HCT116 (cell line): ENCODE data around the gene SCD5. TPM values are rescaled to one million over a fixed set of nuclear protein-coding genes. Genes with fewer than 3 reads are reported as not detected.

Experiments used
- ATAC-seq: fragments of 200-7000 bp; cut with Tn5 transposase; 2 replicates; pipeline ENCODE4 v1.9.1; 2020; ENCODE audit warnings: mild to moderate bottlenecking, moderate library complexity
- BruUV-seq: library from RNA; stranded (reverse); fragments of 400-500 nt; replicated peaks from 2 replicates; lab custom pipeline; 2021; lab: Mats Ljungman, UMichigan
- CTCF ChIA-PET: fragments of 300-600 bp; sonication (Branson Sonifier 250); formaldehyde crosslinking; loops from one replicate; lab custom pipeline; 2021; ENCODE audit warnings: antibody characterized with exemption; lab: Charles Lee
- POLR2A ChIA-PET: fragments of 300-600, 350-600 bp; sonication (Branson Sonifier 250); formaldehyde crosslinking; loops from one replicate; lab custom pipeline; 2021; ENCODE audit warnings: antibody characterized with exemption; lab: Charles Lee
- RAD21 ChIA-PET, 2 experiments: fragments of 300-600 bp; sonication (Branson Sonifier 250); formaldehyde crosslinking; loops; one replicate each; lab custom pipeline; 2023; ENCODE audit warnings: low total read pairs in 2 of 2; ENCODE audit not compliant: uncharacterized antibody in 2 of 2, unreplicated experiment in 2 of 2, low non-redundant PET in 1 of 2; lab: Charles Lee
- DNase-seq: peaks from one replicate; pipeline ENCODE4 v3.0.0-alpha.2; 2010; ENCODE audit warnings: low read depth, low spot score
- H2AFZ ChIP-seq: fragments of 200-600 bp; shearing (Covaris generic), sonication (generic); 2 replicates; pipeline ENCODE4 v1.6.1; 2017; ENCODE audit warnings: low read depth, mixed run types, mixed read lengths, antibody characterized with exemption, low read length; ENCODE audit not compliant: poor library complexity, severe bottlenecking
- H3K27ac ChIP-seq: 2 replicates; pipeline ENCODE4 v1.5.1; 2012; ENCODE audit warnings: low read depth, low read length
- H3K27me3 ChIP-seq: fragments of 200-600 bp; sonication (generic); 2 replicates; pipeline ENCODE4 v1.6.1; 2016; ENCODE audit warnings: mixed run types, low read length, mixed read lengths; ENCODE audit not compliant: insufficient read depth
- H3K36me3 ChIP-seq, 2 experiments: fragments of 200-500 bp in 1 of 2; fragments of 200-600 bp in 1 of 2; sonication (Bioruptor generic) in 1 of 2; sonication (generic) in 1 of 2; 2 replicates each; pipeline versions ENCODE4 v1.5.1 to v1.6.1; 2014 to 2016; ENCODE audit warnings: low read length in 2 of 2, inconsistent platforms in 1 of 2, mixed read lengths in 1 of 2, mixed run types in 1 of 2; ENCODE audit not compliant: insufficient read depth in 2 of 2, control insufficient read depth in 1 of 2
- H3K4me1 ChIP-seq, 2 experiments: fragments of 200-600 bp in 1 of 2; sonication (generic) in 1 of 2; 2 replicates each; pipeline versions ENCODE4 v1.5.1 to v1.6.1; 2012 to 2017; ENCODE audit warnings: low read length in 2 of 2, inconsistent platforms in 1 of 2, mild to moderate bottlenecking in 1 of 2, mixed read lengths in 1 of 2, mixed run types in 1 of 2, moderate library complexity in 1 of 2; ENCODE audit not compliant: insufficient read depth in 2 of 2, control insufficient read depth in 1 of 2
- H3K4me2 ChIP-seq: fragments of 200-600 bp; sonication (generic); 2 replicates; pipeline ENCODE4 v1.6.1; 2017; ENCODE audit warnings: mixed run types, low read length, mixed read lengths
- H3K4me3 ChIP-seq, 2 experiments: fragments of 200-600 bp in 1 of 2; sonication (generic) in 1 of 2; replicated peaks in 1 of 2; 2 replicates each; pipeline ENCODE4 v1.5.1; 2011 to 2016; ENCODE audit warnings: low read length in 2 of 2, control low read depth in 1 of 2, low read depth in 1 of 2, mild to moderate bottlenecking in 1 of 2, mixed read lengths in 1 of 2, mixed run types in 1 of 2
- H3K79me2 ChIP-seq: fragments of 200-600 bp; sonication (generic); 2 replicates; pipeline ENCODE4 v1.6.1; 2017; ENCODE audit warnings: mild to moderate bottlenecking, mixed run types, low read length, moderate library complexity, mixed read lengths; ENCODE audit not compliant: insufficient read depth
- H3K9ac ChIP-seq: fragments of 200-600 bp; sonication (generic); 2 replicates; pipeline ENCODE4 v1.6.1; 2016; ENCODE audit warnings: low read length, mixed read lengths
- H3K9me2 ChIP-seq: fragments of 200-600 bp; sonication (generic), shearing (Covaris generic); 2 replicates; pipeline ENCODE4 v1.6.1; 2017; ENCODE audit warnings: mixed run types, mild to moderate bottlenecking, moderate library complexity; ENCODE audit not compliant: insufficient read depth
- H3K9me3 ChIP-seq, 2 experiments: fragments of 200-500 bp in 1 of 2; fragments of 200-600 bp in 1 of 2; sonication (Bioruptor generic) in 1 of 2; sonication (generic) in 1 of 2; 2 replicates each; pipeline ENCODE4 v1.6.1; 2014 to 2017; ENCODE audit warnings: low read length in 2 of 2, mixed read lengths in 2 of 2, inconsistent platforms in 1 of 2, low read depth in 1 of 2, mild to moderate bottlenecking in 1 of 2, mixed run types in 1 of 2, moderate library complexity in 1 of 2; ENCODE audit not compliant: control insufficient read depth in 1 of 2, insufficient read depth in 1 of 2
- H4K20me1 ChIP-seq: fragments of 200-600 bp; sonication (generic), shearing (Covaris generic); 2 replicates; pipeline ENCODE4 v1.6.1; 2017; ENCODE audit warnings: mixed run types, mild to moderate bottlenecking, moderate library complexity; ENCODE audit not compliant: insufficient read depth
- CBX3 ChIP-seq: IDR thresholded peaks from 2 replicates; pipeline ENCODE4 v1.6.1; 2012; ENCODE audit warnings: low read depth
- EGR1 ChIP-seq: IDR thresholded peaks from 2 replicates; pipeline ENCODE4 v1.6.1; 2012; ENCODE audit warnings: low read depth
- EZH2 ChIP-seq: fragments of 200-600 bp; sonication (generic); IDR thresholded peaks from 2 replicates; pipeline ENCODE4 v1.6.1; 2017; ENCODE audit warnings: antibody characterized with exemption, mixed run types
- FOSL1 ChIP-seq: IDR thresholded peaks from 2 replicates; pipeline ENCODE4 v1.6.1; 2012; ENCODE audit warnings: low read depth
- JUND ChIP-seq: IDR thresholded peaks from 2 replicates; pipeline ENCODE4 v1.6.1; 2012
- POLR2A ChIP-seq: IDR thresholded peaks from 2 replicates; pipeline ENCODE4 v1.7.0; 2011; ENCODE audit warnings: borderline replicate concordance; ENCODE audit not compliant: insufficient read depth, insufficient read length; ENCODE audit errors: extremely low read depth
- POLR2AphosphoS5 ChIP-seq: IDR thresholded peaks from 2 replicates; pipeline ENCODE4 v1.6.1; 2011; ENCODE audit warnings: mild to moderate bottlenecking, low read depth, low read length, moderate library complexity
- RAD21 ChIP-seq: IDR thresholded peaks from 2 replicates; pipeline ENCODE4 v1.6.1; 2012; ENCODE audit warnings: low read depth, mild to moderate bottlenecking
- SIN3A ChIP-seq: IDR thresholded peaks from 2 replicates; pipeline ENCODE4 v1.6.1; 2012; ENCODE audit warnings: low read depth
- SRF ChIP-seq: IDR thresholded peaks from 2 replicates; pipeline ENCODE4 v1.6.1; 2012; ENCODE audit warnings: low read depth
- TCF7L2 ChIP-seq: IDR thresholded peaks from 2 replicates; pipeline ENCODE4 v1.7.0; 2011; ENCODE audit warnings: borderline replicate concordance, inconsistent platforms; ENCODE audit not compliant: insufficient read depth, insufficient read length; ENCODE audit errors: extremely low read depth
- ZFX ChIP-seq: fragments of 450-650 bp; IDR thresholded peaks from 2 replicates; pipeline ENCODE4 v1.6.1; 2017
- ZNF274 ChIP-seq: fragments of 200-500 bp; sonication (Bioruptor generic); IDR thresholded peaks from 2 replicates; pipeline ENCODE4 v1.6.1; 2014; ENCODE audit warnings: mild to moderate bottlenecking, low read depth, low read length, inconsistent platforms
- intact Hi-C: fragments of 100-400 bp; cut with micrococcal nuclease; formaldehyde crosslinking; loops from 2 replicates; pipeline ENCODE4 v1.10.0; 2022
- total RNA-seq: library from RNA; stranded (reverse); gene quantifications from one replicate; pipeline ENCODE4 v1.2.1, GENCODE V29; 2021; ENCODE audit not compliant: unreplicated experiment
- TF ChIP-seq, protein P1 (sequence below): IDR thresholded peaks from 2 replicates; pipeline ENCODE4 v1.6.1; 2012; ENCODE audit warnings: low read depth
- TF ChIP-seq, protein P2 (sequence below): IDR thresholded peaks from 2 replicates; pipeline ENCODE4 v1.6.1; 2012
- TF ChIP-seq, protein P3 (sequence below): IDR thresholded peaks from 2 replicates; pipeline ENCODE4 v1.6.1; 2011; ENCODE audit warnings: mild to moderate bottlenecking, low read length, moderate library complexity; ENCODE audit not compliant: insufficient replicate concordance; ENCODE audit errors: extremely low read depth

SCD5 gene
- total RNA-seq, 1 experiment from 2014 or later: 21.7 TPM

DNA sequence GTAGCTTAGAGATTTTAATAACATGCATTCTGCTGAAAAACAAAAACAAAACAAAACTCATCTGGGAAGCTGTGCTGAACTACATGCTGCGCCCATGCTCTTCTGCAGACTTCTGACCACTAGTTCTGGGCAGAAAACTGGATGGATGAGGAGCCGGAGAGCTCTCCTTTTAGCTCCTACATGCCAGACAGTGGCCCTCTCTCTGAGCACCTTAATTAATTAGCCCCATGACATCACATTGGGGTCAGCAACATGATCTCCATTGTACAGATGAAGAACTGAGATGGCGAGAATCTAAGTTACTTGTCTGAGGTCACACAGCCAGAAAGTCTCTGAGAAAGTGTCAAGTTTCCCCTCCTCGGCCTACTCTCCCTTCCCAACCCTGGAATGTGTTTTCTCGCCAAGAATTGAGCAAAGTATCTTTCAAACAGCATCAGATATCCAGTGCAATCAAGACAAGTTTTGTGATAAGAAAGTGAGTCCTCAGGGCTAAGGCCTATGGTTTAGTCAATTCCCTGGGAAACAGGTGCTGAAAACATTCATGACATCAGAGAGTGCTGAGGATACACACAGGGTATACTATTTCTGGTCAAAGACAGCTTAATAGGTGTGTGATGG lies 21.6 kb downstream of the SCD5 start:
- peaks cover 9% of the 10 kb centered on the region; the same call in 1 of the 2 replicates for H3K79me2 ChIP-seq
- ChIA-PET POLR2A (no interaction called here), RAD21 (no interaction called here)
- no peak overlapping the region for H3K4me2 ChIP-seq
- ATAC-seq: no peak
- DNase-seq: no peak
- H3K9me2 ChIP-seq: no peaks in the 10 kb centered on the region
- no peak overlapping the region for H3K27ac ChIP-seq
- H3K4me1 ChIP-seq: peaks cover 33 to 41% of the 10 kb centered on the region in 2 experiments
- TF ChIP-seq JUND: no peak
- no peak for TF ChIP-seq SRF
- TF ChIP-seq, protein P1, sequence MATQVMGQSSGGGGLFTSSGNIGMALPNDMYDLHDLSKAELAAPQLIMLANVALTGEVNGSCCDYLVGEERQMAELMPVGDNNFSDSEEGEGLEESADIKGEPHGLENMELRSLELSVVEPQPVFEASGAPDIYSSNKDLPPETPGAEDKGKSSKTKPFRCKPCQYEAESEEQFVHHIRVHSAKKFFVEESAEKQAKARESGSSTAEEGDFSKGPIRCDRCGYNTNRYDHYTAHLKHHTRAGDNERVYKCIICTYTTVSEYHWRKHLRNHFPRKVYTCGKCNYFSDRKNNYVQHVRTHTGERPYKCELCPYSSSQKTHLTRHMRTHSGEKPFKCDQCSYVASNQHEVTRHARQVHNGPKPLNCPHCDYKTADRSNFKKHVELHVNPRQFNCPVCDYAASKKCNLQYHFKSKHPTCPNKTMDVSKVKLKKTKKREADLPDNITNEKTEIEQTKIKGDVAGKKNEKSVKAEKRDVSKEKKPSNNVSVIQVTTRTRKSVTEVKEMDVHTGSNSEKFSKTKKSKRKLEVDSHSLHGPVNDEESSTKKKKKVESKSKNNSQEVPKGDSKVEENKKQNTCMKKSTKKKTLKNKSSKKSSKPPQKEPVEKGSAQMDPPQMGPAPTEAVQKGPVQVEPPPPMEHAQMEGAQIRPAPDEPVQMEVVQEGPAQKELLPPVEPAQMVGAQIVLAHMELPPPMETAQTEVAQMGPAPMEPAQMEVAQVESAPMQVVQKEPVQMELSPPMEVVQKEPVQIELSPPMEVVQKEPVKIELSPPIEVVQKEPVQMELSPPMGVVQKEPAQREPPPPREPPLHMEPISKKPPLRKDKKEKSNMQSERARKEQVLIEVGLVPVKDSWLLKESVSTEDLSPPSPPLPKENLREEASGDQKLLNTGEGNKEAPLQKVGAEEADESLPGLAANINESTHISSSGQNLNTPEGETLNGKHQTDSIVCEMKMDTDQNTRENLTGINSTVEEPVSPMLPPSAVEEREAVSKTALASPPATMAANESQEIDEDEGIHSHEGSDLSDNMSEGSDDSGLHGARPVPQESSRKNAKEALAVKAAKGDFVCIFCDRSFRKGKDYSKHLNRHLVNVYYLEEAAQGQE: no peak
- no peak for TF ChIP-seq ZNF274
- TF ChIP-seq EZH2: no peak
- no peak for TF ChIP-seq CBX3
- TF ChIP-seq, protein P2, sequence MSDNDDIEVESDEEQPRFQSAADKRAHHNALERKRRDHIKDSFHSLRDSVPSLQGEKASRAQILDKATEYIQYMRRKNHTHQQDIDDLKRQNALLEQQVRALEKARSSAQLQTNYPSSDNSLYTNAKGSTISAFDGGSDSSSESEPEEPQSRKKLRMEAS: no peak
- TF ChIP-seq POLR2A: no peak
- no peak for TF ChIP-seq TCF7L2
- no peak for TF ChIP-seq EGR1
- TF ChIP-seq FOSL1: no peak
- no peak for TF ChIP-seq POLR2AphosphoS5
- TF ChIP-seq RAD21: no peak
- TF ChIP-seq, protein P3, sequence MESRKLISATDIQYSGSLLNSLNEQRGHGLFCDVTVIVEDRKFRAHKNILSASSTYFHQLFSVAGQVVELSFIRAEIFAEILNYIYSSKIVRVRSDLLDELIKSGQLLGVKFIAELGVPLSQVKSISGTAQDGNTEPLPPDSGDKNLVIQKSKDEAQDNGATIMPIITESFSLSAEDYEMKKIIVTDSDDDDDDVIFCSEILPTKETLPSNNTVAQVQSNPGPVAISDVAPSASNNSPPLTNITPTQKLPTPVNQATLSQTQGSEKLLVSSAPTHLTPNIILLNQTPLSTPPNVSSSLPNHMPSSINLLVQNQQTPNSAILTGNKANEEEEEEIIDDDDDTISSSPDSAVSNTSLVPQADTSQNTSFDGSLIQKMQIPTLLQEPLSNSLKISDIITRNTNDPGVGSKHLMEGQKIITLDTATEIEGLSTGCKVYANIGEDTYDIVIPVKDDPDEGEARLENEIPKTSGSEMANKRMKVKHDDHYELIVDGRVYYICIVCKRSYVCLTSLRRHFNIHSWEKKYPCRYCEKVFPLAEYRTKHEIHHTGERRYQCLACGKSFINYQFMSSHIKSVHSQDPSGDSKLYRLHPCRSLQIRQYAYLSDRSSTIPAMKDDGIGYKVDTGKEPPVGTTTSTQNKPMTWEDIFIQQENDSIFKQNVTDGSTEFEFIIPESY: no peak
- no peak for TF ChIP-seq SIN3A
- no peak for TF ChIP-seq ZFX
- TF ChIP-seq, all 23 proteins: peak for 0
- CTCF ChIA-PET: no interaction called here
- H3K4me3 ChIP-seq: no peak overlapping the region
- no peaks in the 10 kb centered on the region for H3K36me3 ChIP-seq
- no peaks in the 10 kb centered on the region for H3K9me3 ChIP-seq
- no peaks in the 10 kb centered on the region for H3K27me3 ChIP-seq
- no peaks in the 10 kb centered on the region for H4K20me1 ChIP-seq
- BruUV-seq: no TSS peak
- intact Hi-C loops: no loop called here
- no peak overlapping the region for H3K9ac ChIP-seq
- H2AFZ ChIP-seq: no peak overlapping the region
